Measurements from ENCODE around the gene PAPPA2.
"Not testable (repeated sequence)": the region's sequence is repeated elsewhere in the genome, so short reads cannot be mapped to it uniquely, and the experiment has no call there.

The PAPPA2 gene

DNA sequence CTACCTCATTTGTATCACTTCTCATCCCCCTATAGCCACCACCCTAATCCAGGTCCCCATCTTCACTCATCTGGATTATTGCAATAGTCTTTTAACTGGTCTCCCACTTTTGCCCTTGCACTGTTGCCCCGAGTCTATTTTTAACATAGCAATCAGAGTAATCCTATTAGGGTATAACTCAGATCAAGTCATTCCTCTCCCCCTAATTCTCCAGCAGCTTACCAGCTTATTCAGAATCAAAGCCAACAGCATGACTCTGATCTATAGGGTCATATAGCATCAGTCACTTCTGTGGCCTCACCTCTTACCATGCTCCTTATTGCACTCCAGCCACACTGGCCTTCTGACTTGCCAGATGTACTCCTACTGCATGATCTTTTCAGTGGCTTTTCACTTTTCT, 140.7 kb downstream of the PAPPA2 start:
- DNase-seq (ENCODE audit: low spot score) = no peak

DNA sequence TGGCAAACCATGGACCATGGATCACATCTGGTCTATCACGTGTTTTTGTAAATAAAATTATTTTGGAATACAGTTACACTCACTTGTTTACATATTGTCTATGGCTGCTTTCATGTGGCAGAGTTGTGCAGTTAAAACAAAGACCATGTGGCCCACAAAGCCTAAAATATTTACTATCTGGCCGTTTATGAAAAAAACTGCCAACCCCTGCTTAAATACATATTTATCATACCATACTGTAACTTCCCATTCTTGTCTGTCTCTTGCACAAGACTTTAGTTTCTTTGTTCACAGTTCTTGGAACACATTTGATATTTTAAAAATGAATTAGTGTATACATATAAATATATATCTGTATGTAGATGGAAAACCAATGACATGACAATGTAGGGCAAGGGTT, 141.5 kb downstream of the PAPPA2 start:
- DNase-seq (ENCODE audit: low spot score) = no peak

DNA sequence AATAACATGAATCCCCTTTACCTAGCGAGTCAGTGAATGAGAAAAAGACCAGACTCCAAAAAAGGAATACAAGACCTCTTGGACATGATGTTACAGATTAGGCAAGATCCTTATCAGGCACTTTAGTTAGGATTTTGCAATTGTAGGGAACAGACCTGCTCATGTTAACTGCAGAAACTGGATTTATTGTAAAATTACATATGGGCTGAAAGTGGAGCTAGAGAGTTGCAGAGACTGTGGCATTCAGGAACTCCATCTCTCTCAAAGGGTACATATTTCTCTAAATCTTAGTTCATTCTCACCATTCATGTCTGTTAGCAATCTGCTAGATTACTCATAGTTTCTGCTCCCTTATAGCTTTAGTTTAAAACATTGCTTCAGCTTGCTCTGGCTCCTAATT, 142.2 kb downstream of the PAPPA2 start:
- DNase-seq (ENCODE audit: low spot score) = no peak

DNA sequence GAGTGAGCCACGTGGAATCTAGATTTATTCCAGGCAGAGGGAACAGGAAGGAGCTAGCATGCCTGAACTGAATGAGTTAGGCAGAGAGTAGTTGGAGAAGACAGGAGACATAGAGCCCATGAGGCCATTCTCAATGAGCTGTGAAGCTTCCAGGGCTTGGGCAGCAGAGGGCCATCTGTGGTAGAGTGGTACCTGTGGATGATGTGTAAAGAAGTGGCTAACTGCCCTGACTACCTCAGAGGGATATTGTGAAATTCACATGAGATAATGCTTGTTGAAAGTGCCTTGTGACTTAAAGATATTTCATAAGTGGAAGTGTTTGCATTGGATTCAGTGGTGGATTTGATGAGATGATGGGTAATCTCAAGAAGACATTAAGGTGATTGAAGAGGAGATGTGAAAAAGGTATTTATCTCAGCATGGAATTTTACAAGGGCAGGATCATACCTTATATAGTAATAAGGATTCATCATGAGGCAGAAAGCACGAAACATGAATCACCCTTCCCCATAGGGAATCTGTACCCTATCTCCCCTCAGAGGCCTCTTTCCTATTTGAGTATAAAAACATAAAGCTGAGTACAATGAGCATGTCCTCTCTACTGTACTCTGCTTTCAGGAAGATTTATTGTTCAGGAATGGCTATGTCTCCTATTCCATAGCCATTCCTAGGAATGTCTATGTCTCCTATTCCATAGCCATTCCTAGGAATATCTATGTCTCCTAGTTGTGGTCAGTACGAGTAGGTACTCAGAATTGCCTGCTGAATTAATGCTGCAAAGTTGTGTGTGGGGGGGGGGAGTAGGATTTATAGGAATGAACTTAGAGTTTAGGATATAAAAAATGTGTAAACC, 146.8 kb downstream of the PAPPA2 start:
- DNase-seq (ENCODE audit: low spot score) = no peak

GRCh38 chr1:176612791-176613190, 149.8 kb downstream of the PAPPA2 start:
- DNase-seq (ENCODE audit: low spot score) = no peak

DNA sequence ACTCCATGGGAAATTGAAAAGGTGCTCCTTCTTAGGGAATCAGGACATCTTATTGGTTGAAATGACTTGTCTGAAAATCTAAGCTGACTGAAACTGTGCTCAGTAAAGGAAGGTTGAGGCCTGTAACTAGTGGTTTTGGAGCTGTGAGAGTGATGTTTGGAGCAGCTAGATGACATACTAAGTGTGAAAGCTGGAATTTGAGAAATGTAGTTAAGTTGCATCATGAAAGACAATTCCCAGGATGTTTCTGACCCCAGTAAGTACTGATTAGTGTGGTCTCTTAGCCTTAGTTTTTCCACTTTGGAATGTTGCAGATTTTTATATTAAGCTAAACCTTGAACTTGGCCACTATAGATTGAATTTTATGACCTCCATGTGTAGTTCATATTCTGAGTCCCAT, 154.9 kb downstream of the PAPPA2 start:
- DNase-seq (ENCODE audit: low spot score) = peak; percentile 4

DNA sequence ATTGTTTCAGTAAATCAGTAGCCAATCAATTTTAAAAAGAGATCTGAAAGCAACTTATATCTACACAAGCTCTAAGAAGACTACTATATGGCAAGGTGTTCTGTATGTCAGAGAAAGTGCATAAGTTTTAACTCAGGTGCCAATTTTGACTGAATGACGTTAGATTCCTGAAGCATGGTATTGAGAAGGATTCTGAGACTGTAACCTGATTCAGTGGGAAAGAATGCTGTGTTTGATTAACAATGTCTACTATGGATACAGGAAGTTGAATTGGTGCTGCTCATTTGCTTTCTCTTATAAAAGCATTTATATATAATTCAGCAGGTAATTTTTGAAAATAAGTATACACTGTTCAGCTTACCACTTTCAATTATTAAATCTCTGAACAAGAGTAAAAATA, 156.3 kb downstream of the PAPPA2 start:
- DNase-seq (ENCODE audit: low spot score) = no peak

- no peak for DNase-seq (ENCODE audit: low spot score)
These were observed 162.4 kb downstream of the PAPPA2 start for GRCh38 chr1:176625365-176625764.

DNA sequence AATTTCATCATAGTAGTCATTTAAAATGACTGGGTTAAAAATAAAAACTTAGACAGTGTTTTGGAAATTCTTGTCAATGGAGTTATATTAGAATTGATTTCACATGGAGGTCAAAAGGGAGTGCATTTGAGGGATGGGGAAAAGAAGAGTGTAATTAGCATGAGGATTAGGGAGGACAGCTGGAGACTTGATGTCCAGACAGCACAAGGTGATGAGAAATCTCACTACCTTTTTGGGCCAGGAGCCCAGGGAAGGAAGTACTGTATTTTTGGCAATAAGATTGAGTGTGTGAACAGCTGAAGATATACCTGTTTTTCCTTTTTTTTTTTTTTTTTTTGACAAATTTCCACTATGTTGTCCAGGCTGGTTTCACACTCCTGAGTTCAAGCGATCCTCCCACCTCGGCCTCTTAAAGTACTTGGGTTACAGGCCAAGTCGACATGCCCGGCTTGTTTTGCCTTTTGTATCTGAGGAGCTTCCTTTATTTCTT, 163.6 kb downstream of the PAPPA2 start:
- no peak for DNase-seq (ENCODE audit: low spot score)

GRCh38 chr1:176628775-176629174, 165.8 kb downstream of the PAPPA2 start:
- DNase-seq (ENCODE audit: low spot score) = no peak

DNA sequence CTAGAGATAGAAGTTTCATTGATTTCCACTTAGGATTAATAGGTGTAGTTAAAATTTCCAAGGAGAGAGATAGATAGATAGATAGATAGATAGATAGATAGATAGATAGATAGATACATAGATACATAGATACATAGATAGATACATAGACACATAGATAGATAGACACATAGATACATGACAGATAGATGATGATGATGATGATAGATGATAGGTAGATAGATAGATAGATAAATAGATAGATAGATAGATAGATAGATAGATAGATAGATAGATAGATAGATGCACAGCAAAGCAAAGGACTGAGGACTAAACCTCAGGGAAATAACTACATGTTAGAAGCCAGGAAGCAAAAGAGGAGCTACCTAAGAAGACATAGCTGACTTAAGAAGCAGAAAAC, 171.8 kb downstream of the PAPPA2 start:
- not testable (repeated sequence) for DNase-seq (ENCODE audit: low spot score)

- no peak for DNase-seq (ENCODE audit: low spot score)
These were observed 175.9 kb downstream of the PAPPA2 start for GRCh38 chr1:176638713-176639526.

DNA sequence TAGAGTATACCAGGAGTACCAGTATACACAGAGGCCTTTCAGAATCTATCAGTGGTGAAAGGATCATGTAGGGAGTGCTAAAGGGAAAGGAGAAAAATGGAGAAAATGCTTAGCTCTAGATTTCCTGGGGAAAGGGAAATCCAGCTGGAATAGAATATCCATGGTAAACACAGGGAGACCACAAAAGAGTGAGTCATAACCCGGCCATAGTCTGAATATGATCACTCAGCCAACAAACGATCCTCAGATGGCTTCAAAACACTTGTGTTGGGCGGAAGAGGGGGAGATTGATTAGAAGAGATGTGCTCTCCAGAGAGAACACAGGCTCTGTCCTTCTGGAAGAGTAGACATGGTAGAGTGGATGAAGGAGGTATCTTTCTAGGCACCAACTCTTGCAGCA, 180.6 kb downstream of the PAPPA2 start:
- DNase-seq (ENCODE audit: low spot score) = peak; percentile 66

DNA sequence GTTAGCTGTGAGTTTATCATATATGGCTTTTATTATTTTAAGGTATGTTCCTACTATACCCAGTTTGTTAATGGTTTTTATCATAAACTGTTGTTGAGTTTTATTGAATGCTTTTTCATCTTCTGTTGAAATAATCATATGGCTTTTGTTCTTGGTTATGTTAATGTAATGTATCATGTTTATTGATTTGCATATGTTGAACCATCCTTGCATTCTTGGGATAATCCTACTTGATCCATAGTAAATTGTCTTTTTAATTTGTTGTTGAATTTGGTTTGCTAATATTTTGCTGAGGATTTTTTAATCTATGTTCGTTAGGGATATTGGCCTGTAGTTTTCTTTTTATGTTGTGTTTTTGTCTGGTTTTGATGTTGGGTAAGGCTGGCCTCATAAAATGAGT, 185.6 kb downstream of the PAPPA2 start:
- no peak for DNase-seq (ENCODE audit: low spot score)

GRCh38 chr1:176656257-176656995, 193.5 kb downstream of the PAPPA2 start:
- peak; percentile 90 for DNase-seq (ENCODE audit: low spot score)

GRCh38 chr1:176669782-176670181, 206.8 kb downstream of the PAPPA2 start:
- no peak for DNase-seq (ENCODE audit: low spot score)

DNA sequence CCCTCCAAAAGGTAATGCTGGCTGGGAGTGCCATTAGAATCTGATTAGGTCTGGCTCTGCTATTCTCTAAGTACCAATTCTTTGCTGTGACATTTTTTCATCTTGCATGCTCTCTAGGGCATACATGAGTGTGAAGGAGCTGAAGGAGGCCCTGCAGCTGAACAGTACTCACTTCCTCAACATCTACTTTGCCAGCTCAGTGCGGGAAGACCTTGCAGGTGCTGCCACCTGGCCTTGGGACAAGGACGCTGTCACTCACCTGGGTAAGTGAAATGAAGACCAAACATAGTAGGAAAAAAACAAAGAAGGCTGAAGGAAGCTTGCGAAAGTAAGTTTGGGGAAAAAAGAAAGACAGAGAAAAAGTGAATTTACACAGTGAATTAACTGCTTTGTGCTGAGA, 207.9 kb downstream of the PAPPA2 start:
- DNase-seq (ENCODE audit: low spot score) = no peak

DNA sequence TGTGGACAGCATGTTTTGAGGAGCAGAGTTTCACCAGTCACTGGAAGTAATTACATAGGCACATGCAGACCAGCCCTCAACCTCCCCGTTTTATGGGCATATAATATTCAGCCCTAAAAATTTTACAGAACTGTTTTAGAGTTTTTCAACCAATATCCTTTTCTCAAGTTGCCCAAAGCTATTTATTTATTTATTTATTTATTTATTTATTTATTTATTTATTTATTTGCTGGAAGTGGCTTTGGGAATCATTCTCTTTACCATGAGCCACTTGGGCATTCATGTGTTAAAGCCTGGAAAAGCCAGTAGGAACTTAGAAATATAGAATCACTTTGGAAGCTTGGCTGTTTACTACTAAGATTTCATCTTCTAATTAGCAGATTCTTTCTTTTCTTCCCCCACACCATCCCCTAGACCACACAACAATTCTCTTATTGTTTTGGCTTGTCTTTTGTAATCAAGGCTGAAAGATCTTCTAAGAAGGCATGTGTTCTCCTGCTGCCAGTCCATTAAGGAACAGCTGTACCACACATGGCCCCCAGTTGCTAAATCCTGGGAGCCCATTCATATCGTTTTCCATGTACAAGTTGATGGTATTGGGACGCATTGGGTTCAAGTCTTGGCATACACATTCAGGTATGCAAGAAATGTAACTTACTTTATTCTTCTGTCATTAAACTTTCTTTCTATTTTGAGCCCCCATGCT, 220.0 kb downstream of the PAPPA2 start:
- DNase-seq (ENCODE audit: low spot score) = no peak

GRCh38 chr1:176691251-176692228, 228.6 kb downstream of the PAPPA2 start:
- DNase-seq (ENCODE audit: low spot score) = peak; percentile 60

DNA sequence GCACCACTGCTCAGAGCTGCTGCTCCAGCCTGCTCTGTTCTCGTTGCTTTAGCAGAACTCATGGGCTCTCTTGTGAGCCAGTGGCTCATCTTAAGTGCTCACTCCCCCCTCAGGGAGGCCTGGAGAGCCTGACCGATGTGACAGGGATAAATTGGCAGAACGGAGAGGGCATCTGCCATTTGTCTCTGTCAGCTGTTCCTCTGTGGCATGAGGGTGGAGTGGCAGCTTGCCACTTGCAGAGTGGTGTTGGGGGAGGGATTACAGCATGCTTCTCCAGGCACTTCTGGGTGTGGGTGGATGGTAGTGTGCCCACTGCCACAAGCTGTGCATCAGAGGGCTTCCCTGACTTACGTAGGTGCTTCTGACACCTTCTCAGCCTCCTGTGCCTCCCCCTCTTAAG, 229.5 kb downstream of the PAPPA2 start:
- no peak for DNase-seq (ENCODE audit: low spot score)

Measured in AG08395 (cell line).